ENCODE data around the gene MRPL55. TPM values are rescaled to one million over a fixed set of nuclear protein-coding genes. Genes with fewer than 3 reads are reported as not detected.

MRPL55 gene
- total and polyA plus RNA-seq, 2 experiments from 2014 or later, result 92.4 to 172 TPM

- Histone ChIP-seq H3K36me3 (ENCODE audit: insufficient read depth) (no peaks in the 10 kb centered on the region), H3F3A (replicated peaks; ENCODE audit: low read depth) (no peaks in the 10 kb centered on the region), H4K20me1 (replicated peaks; ENCODE audit: insufficient read depth) (no peaks in the 10 kb centered on the region), H3K4me2 (no peak overlapping the region), H3K9me2 (ENCODE audit: insufficient read depth) (no peaks in the 10 kb centered on the region), H3K4me3 (no peak overlapping the region), H3K4me1 (ENCODE audit: insufficient read depth) (peaks cover 5% of the 10 kb centered on the region; the same call in 1 of the 2 replicates), H2AFZ (no peak overlapping the region), H3K79me2 (replicated peaks; ENCODE audit: insufficient read depth) (peaks cover 34% of the 10 kb centered on the region), H3K27ac (ENCODE audit: low read depth) (no peak overlapping the region), H3K27me3 (ENCODE audit: insufficient read depth) (peaks cover 8% of the 10 kb centered on the region)
- H3K27ac Mint-ChIP-seq, result no peak overlapping the region
- peaks cover 15% of the 10 kb centered on the region for H3K27me3 Mint-ChIP-seq (ENCODE audit: insufficient read depth, low read depth, poor library complexity)
- peaks cover 2% of the 10 kb centered on the region; the same call in 1 of the 3 replicates for H3K4me1 Mint-ChIP-seq
- peak overlapping the region; percentile 86; the same call in 1 of the 3 replicates for H3K4me3 Mint-ChIP-seq
- ATAC-seq (no peak), DNase-seq (ENCODE audit: low spot score) (no peak)
- H3K36me3 Mint-ChIP-seq (ENCODE audit: low read depth), result no peaks in the 10 kb centered on the region; the same call in 1 of the 3 replicates
- no peaks in the 10 kb centered on the region; the same call in 2 of the 3 replicates for H3K9me3 Mint-ChIP-seq
- no peak for TF ChIP-seq EZH2 (IDR thresholded peaks at IDR 0.05; ENCODE audit: low read depth, unreplicated experiment)
- no peak for TF ChIP-seq CREB1 (CRISPR knock-in tag; IDR thresholded peaks at IDR 0.05; ENCODE audit: low read depth)
- no peak for TF ChIP-seq JUNB (IDR thresholded peaks at IDR 0.05; ENCODE audit: unreplicated experiment)
- no peak for TF ChIP-seq ZNF462 (CRISPR knock-in tag; IDR thresholded peaks at IDR 0.05)
- TF ChIP-seq EZH2phosphoT487 (IDR thresholded peaks at IDR 0.05; ENCODE audit: unreplicated experiment), result no peak
- TF ChIP-seq CTCF (conservative IDR thresholded peaks at IDR 0.05; ENCODE audit: low read depth in 2 of 2), result no peak
- no peak for TF ChIP-seq ZNF331 (CRISPR knock-in tag; IDR thresholded peaks at IDR 0.05; ENCODE audit: low read depth)
- no peak for TF ChIP-seq REST (IDR thresholded peaks at IDR 0.05; ENCODE audit: unreplicated experiment)
- TF ChIP-seq STAT1 (IDR thresholded peaks at IDR 0.05; ENCODE audit: unreplicated experiment), result no peak
- no peak for TF ChIP-seq POLR2AphosphoS5 (IDR thresholded peaks at IDR 0.05; ENCODE audit: low read depth)
- no peak for TF ChIP-seq NANOG (IDR thresholded peaks at IDR 0.05; ENCODE audit: borderline replicate concordance)
- TF ChIP-seq ZNF114 (CRISPR knock-in tag; IDR thresholded peaks at IDR 0.05), result no peak
- no peak for TF ChIP-seq ETS1 (IDR thresholded peaks at IDR 0.05)
These were observed 33.1 kb upstream of the MRPL55 start for GRCh38 chr1:228142155-228142691.

Data from GM23338 (cell line).